ENCODE results near the gene SAP25. TPM values are rescaled to one million over a fixed set of nuclear protein-coding genes. Genes with fewer than 3 reads are reported as not detected.

The SAP25 gene
- total and polyA plus RNA-seq, 4 donors: 0.33 to 0.84 (median 0.56) TPM; not detected in 1

GRCh38 chr7:100547872-100548271, 25.8 kb downstream of the SAP25 start (continued):
- TF ChIP-seq, protein P1, sequence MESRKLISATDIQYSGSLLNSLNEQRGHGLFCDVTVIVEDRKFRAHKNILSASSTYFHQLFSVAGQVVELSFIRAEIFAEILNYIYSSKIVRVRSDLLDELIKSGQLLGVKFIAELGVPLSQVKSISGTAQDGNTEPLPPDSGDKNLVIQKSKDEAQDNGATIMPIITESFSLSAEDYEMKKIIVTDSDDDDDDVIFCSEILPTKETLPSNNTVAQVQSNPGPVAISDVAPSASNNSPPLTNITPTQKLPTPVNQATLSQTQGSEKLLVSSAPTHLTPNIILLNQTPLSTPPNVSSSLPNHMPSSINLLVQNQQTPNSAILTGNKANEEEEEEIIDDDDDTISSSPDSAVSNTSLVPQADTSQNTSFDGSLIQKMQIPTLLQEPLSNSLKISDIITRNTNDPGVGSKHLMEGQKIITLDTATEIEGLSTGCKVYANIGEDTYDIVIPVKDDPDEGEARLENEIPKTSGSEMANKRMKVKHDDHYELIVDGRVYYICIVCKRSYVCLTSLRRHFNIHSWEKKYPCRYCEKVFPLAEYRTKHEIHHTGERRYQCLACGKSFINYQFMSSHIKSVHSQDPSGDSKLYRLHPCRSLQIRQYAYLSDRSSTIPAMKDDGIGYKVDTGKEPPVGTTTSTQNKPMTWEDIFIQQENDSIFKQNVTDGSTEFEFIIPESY (IDR thresholded peaks at IDR 0.05): no peak
- TF ChIP-seq FOXA1 (IDR thresholded peaks at IDR 0.05) (no peak), FOXA2 (IDR thresholded peaks at IDR 0.05) (no peak), JUND (IDR thresholded peaks at IDR 0.05) (no peak), NR2F2 (IDR thresholded peaks at IDR 0.05) (peak; percentile 34), HNF4G (IDR thresholded peaks at IDR 0.05) (no peak), TAF1 (conservative IDR thresholded peaks at IDR 0.05) (no peak), YY1 (IDR thresholded peaks at IDR 0.05) (no peak), MAX (IDR thresholded peaks at IDR 0.05) (peak; percentile 45)
- TF ChIP-seq, protein P2, sequence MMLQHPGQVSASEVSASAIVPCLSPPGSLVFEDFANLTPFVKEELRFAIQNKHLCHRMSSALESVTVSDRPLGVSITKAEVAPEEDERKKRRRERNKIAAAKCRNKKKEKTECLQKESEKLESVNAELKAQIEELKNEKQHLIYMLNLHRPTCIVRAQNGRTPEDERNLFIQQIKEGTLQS (IDR thresholded peaks at IDR 0.05): no peak

GRCh38 chr7:100546926-100547800, 26.5 kb downstream of the SAP25 start:
- Histone ChIP-seq H3K4me3 (ENCODE audit: low read depth in 1 of 3, low read length in 3 of 3) (peak overlapping the region in 2 of 3 donors; percentile 9 to 10), H3K4me1 (ENCODE audit: control insufficient read depth in 4 of 4, insufficient read depth in 4 of 4, low read length in 3 of 4) (peaks cover 18 to 67% (median 56%) of the 10 kb centered on the region in 4 donors), H3K27ac (ENCODE audit: low read depth in 1 of 2, low read length in 2 of 2) (peak overlapping the region; percentile 89 to 92), H3K9me3 (ENCODE audit: control insufficient read depth in 4 of 4, low read length in 3 of 4) (no peaks in the 10 kb centered on the region), H3K27me3 (ENCODE audit: control insufficient read depth in 4 of 4, insufficient read depth in 4 of 4, low read length in 3 of 4) (no peaks in the 10 kb centered on the region), H3K9ac (ENCODE audit: low read depth in 1 of 2, low read length in 2 of 2) (peak overlapping the region; percentile 49 to 95), H3K36me3 (ENCODE audit: control insufficient read depth in 4 of 4, insufficient read depth in 3 of 4, low read depth in 1 of 4, low read length in 3 of 4) (peaks cover 0 to 19% (median 6%) of the 10 kb centered on the region in 4 donors)
- DNase-seq (ENCODE audit: low spot score): no peak
- TF ChIP-seq, protein P3, sequence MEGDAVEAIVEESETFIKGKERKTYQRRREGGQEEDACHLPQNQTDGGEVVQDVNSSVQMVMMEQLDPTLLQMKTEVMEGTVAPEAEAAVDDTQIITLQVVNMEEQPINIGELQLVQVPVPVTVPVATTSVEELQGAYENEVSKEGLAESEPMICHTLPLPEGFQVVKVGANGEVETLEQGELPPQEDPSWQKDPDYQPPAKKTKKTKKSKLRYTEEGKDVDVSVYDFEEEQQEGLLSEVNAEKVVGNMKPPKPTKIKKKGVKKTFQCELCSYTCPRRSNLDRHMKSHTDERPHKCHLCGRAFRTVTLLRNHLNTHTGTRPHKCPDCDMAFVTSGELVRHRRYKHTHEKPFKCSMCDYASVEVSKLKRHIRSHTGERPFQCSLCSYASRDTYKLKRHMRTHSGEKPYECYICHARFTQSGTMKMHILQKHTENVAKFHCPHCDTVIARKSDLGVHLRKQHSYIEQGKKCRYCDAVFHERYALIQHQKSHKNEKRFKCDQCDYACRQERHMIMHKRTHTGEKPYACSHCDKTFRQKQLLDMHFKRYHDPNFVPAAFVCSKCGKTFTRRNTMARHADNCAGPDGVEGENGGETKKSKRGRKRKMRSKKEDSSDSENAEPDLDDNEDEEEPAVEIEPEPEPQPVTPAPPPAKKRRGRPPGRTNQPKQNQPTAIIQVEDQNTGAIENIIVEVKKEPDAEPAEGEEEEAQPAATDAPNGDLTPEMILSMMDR (IDR thresholded peaks at IDR 0.05; ENCODE audit: low read depth, low read length, missing input control): no peak
- no peak for TF ChIP-seq TAF1 (conservative IDR thresholded peaks at IDR 0.05)
- TF ChIP-seq HNF4A (conservative IDR thresholded peaks at IDR 0.05): no peak
- no peak for TF ChIP-seq HNF4G (IDR thresholded peaks at IDR 0.05)
- no peak for TF ChIP-seq YY1 (IDR thresholded peaks at IDR 0.05)
- TF ChIP-seq RAD21 (IDR thresholded peaks at IDR 0.05): no peak
- no peak for TF ChIP-seq FOXA2 (IDR thresholded peaks at IDR 0.05)
- no peak for TF ChIP-seq JUND (IDR thresholded peaks at IDR 0.05)
- no peak for TF ChIP-seq EGR1 (IDR thresholded peaks at IDR 0.05; ENCODE audit: low read depth in 2 of 2)
- no peak for TF ChIP-seq FOXA1 (IDR thresholded peaks at IDR 0.05)
- no peak for TF ChIP-seq RXRA (IDR thresholded peaks at IDR 0.05)
- no peak for TF ChIP-seq NR2F2 (IDR thresholded peaks at IDR 0.05)
- TF ChIP-seq, protein P4, sequence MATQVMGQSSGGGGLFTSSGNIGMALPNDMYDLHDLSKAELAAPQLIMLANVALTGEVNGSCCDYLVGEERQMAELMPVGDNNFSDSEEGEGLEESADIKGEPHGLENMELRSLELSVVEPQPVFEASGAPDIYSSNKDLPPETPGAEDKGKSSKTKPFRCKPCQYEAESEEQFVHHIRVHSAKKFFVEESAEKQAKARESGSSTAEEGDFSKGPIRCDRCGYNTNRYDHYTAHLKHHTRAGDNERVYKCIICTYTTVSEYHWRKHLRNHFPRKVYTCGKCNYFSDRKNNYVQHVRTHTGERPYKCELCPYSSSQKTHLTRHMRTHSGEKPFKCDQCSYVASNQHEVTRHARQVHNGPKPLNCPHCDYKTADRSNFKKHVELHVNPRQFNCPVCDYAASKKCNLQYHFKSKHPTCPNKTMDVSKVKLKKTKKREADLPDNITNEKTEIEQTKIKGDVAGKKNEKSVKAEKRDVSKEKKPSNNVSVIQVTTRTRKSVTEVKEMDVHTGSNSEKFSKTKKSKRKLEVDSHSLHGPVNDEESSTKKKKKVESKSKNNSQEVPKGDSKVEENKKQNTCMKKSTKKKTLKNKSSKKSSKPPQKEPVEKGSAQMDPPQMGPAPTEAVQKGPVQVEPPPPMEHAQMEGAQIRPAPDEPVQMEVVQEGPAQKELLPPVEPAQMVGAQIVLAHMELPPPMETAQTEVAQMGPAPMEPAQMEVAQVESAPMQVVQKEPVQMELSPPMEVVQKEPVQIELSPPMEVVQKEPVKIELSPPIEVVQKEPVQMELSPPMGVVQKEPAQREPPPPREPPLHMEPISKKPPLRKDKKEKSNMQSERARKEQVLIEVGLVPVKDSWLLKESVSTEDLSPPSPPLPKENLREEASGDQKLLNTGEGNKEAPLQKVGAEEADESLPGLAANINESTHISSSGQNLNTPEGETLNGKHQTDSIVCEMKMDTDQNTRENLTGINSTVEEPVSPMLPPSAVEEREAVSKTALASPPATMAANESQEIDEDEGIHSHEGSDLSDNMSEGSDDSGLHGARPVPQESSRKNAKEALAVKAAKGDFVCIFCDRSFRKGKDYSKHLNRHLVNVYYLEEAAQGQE (IDR thresholded peaks at IDR 0.05): no peak
- TF ChIP-seq, protein P1 (IDR thresholded peaks at IDR 0.05): no peak
- TF ChIP-seq MAX (IDR thresholded peaks at IDR 0.05): no peak
- TF ChIP-seq, protein P2 (IDR thresholded peaks at IDR 0.05): no peak
- no peak for TF ChIP-seq GABPA (IDR thresholded peaks at IDR 0.05 in 1 of 2, conservative IDR thresholded peaks at IDR 0.05 in 1 of 2)
- TF ChIP-seq SP1 (IDR thresholded peaks at IDR 0.05): no peak
- WGBS: 31% methylated on average over 9 of the region's 9 CpGs
